Neural cell (in vitro differentiated cells): ENCODE data around the gene P2RY1. TPM values are rescaled to one million over a fixed set of nuclear protein-coding genes. Genes with fewer than 3 reads are reported as not detected.

Experiments used
- H2AFZ ChIP-seq: fragments of 200-600, 300-800 bp; sonication (generic), shearing (Covaris generic); 2 replicates; pipeline ENCODE4 v1.6.0; 2014; ENCODE audit warnings: low read depth, mild to moderate bottlenecking, antibody characterized with exemption, low read length, moderate library complexity
- H3F3A ChIP-seq: fragments of 200-600 bp; shearing (Covaris generic); 2 replicates; pipeline ENCODE4 v1.6.1; 2016; ENCODE audit warnings: mild to moderate bottlenecking, moderate library complexity, mixed read lengths, antibody characterized with exemption, low read length; ENCODE audit not compliant: insufficient read depth, poor library complexity, severe bottlenecking
- H3K27ac ChIP-seq: fragments of 200-600, 300-800 bp; sonication (generic), shearing (Covaris generic); 2 replicates; pipeline ENCODE4 v1.5.1; 2014; ENCODE audit warnings: mild to moderate bottlenecking, low read length, moderate library complexity
- H3K27me3 ChIP-seq: fragments of 300-800, 200-600 bp; sonication (generic), shearing (Covaris generic); 2 replicates; pipeline ENCODE4 v1.6.0; 2014; ENCODE audit warnings: mild to moderate bottlenecking, low read depth, low read length, moderate library complexity; ENCODE audit not compliant: insufficient read depth
- H3K36me3 ChIP-seq: fragments of 300-800, 200-600 bp; sonication (generic), shearing (Covaris generic); 2 replicates; pipeline ENCODE4 v1.5.1; 2014; ENCODE audit warnings: mild to moderate bottlenecking, antibody characterized with exemption, low read length, moderate library complexity; ENCODE audit not compliant: insufficient read depth
- H3K4me2 ChIP-seq: fragments of 300-800, 200-600 bp; sonication (generic), shearing (Covaris generic); 2 replicates; pipeline ENCODE4 v1.6.0; 2014; ENCODE audit warnings: mild to moderate bottlenecking, low read length
- H3K4me3 ChIP-seq: fragments of 300-800, 200-600 bp; sonication (generic), shearing (Covaris generic); 2 replicates; pipeline ENCODE4 v1.5.1; 2014; ENCODE audit warnings: mild to moderate bottlenecking, low read length, moderate library complexity
- H3K79me2 ChIP-seq: fragments of 200-600 bp; shearing (Covaris generic); replicated peaks from 2 replicates; pipeline ENCODE4 v1.6.0; 2014; ENCODE audit warnings: mild to moderate bottlenecking, low read length, moderate library complexity; ENCODE audit not compliant: insufficient read depth
- H3K9ac ChIP-seq: fragments of 300-800, 200-600 bp; sonication (generic), shearing (Covaris generic); 2 replicates; pipeline ENCODE4 v1.6.1; 2016; ENCODE audit warnings: mild to moderate bottlenecking, low read length, mixed read lengths
- H3K9me2 ChIP-seq: fragments of 200-600 bp; shearing (Covaris generic); 2 replicates; pipeline ENCODE4 v1.6.1; 2016; ENCODE audit warnings: mild to moderate bottlenecking, low read length, mixed read lengths; ENCODE audit not compliant: insufficient read depth
- H3K9me3 ChIP-seq: fragments of 200-600, 300-800 bp; sonication (generic), shearing (Covaris generic); 2 replicates; pipeline ENCODE4 v1.6.1; 2016; ENCODE audit warnings: mild to moderate bottlenecking, mixed run types, low read length, moderate library complexity, mixed read lengths
- H4K20me1 ChIP-seq: fragments of 200-600 bp; shearing (Covaris generic); 2 replicates; pipeline ENCODE4 v1.6.1; 2016; ENCODE audit warnings: mild to moderate bottlenecking, mixed run types; ENCODE audit not compliant: insufficient read depth
- CTCF ChIP-seq: fragments of 450-650 bp; IDR thresholded peaks from 2 replicates; pipeline ENCODE4 v1.5.1; 2014; ENCODE audit warnings: antibody characterized with exemption, mild to moderate bottlenecking, moderate library complexity; ENCODE audit not compliant: poor library complexity, severe bottlenecking
- EZH2 ChIP-seq: fragments of 200-600, 300-800 bp; shearing (Covaris generic), sonication (generic); IDR thresholded peaks from 2 replicates; pipeline ENCODE4 v1.6.1; 2014; ENCODE audit warnings: antibody characterized with exemption, low read length, borderline replicate concordance, mild to moderate bottlenecking; ENCODE audit not compliant: insufficient read depth, poor library complexity, severe bottlenecking
- MXI1 ChIP-seq: fragments of 450-650 bp; conservative IDR thresholded peaks from 2 replicates; pipeline ENCODE4 v1.6.1; 2014; ENCODE audit warnings: antibody characterized with exemption, mild to moderate bottlenecking; ENCODE audit not compliant: poor library complexity, severe bottlenecking
- POLR2AphosphoS5 ChIP-seq: IDR thresholded peaks from 2 replicates; pipeline ENCODE4 v1.6.1; 2012
- RAD21 ChIP-seq: fragments of 450-650 bp; conservative IDR thresholded peaks from 2 replicates; pipeline ENCODE4 v1.6.1; 2014; ENCODE audit warnings: antibody characterized with exemption, mild to moderate bottlenecking, moderate library complexity
- REST ChIP-seq: IDR thresholded peaks from 2 replicates; pipeline ENCODE4 v1.6.1; 2012; ENCODE audit warnings: borderline replicate concordance
- SMC3 ChIP-seq: fragments of 450-650 bp; conservative IDR thresholded peaks from 2 replicates; pipeline ENCODE4 v1.6.1; 2014; ENCODE audit warnings: antibody characterized with exemption, mild to moderate bottlenecking, moderate library complexity; ENCODE audit not compliant: poor library complexity
- TAF1 ChIP-seq: IDR thresholded peaks from 2 replicates; pipeline ENCODE4 v1.6.1; 2012; ENCODE audit warnings: low read depth
- polyA minus RNA-seq: library from RNA; depleted of rRNA, polyadenylated mRNA; stranded (reverse); fragments of >200 nt; gene quantifications from 2 replicates; pipeline ENCODE4 v1.2.3, GENCODE V29; 2014
- polyA plus RNA-seq: library from polyadenylated mRNA; depleted of rRNA; stranded (reverse); fragments of >200 nt; gene quantifications from 2 replicates; pipeline ENCODE4 v1.2.3, GENCODE V29; 2014

Gene P2RY1
- polyA plus RNA-seq = 1.7 and 3.0 TPM in 2 replicates
- 7.5 and 7.8 TPM in 2 replicates for polyA minus RNA-seq

GRCh38 chr3:152834776-152835600 lies at the start of gene P2RY1:
Gene P2RY1, plus strand, starts transcription at chr3:152835131. Its CDS starts 652 bp downstream, at chr3:152835783.
- H3K9ac ChIP-seq = peak within 1 kb of the TSS; percentile 55

More at GRCh38 chr3:152834776-152835600, at the start of gene P2RY1:
- Histone ChIP-seq H3K4me2 (peak within 1 kb of the TSS; percentile 77), H3K9me3 (no peaks in the 10 kb centered on the region), H2AFZ (peak within 1 kb of the TSS; percentile 53), H3K27ac (peak within 1 kb of the TSS; percentile 31), H3K79me2 (no peaks in the 10 kb centered on the region), H3K27me3 (peaks cover 14% of the 10 kb centered on the region), H3K36me3 (no peaks in the 10 kb centered on the region), H3K9me2 (no peaks in the 10 kb centered on the region), H3F3A (no peaks in the 10 kb centered on the region), H4K20me1 (no peaks in the 10 kb centered on the region), H3K4me3 (peak within 1 kb of the TSS; percentile 92)
- TF ChIP-seq TAF1 (no peak), CTCF (peak; percentile 72), SMC3 (peak; percentile 59), MXI1 (peak; percentile 85), RAD21 (peak; percentile 56), REST (no peak), EZH2 (no peak), POLR2AphosphoS5 (peak; percentile 6)
